ENCODE results near the gene EIF4H. TPM values are rescaled to one million over a fixed set of nuclear protein-coding genes. Genes with fewer than 3 reads are reported as not detected.

Gene EIF4H
- total and polyA plus RNA-seq, 2 of the 8 experiments (the other 6 are each of a cell fraction or from before 2014, with no cell fraction given), result 323 to 382 TPM

- no peak overlapping the region for H3K4me3 ChIP-seq (ENCODE audit: extremely low read depth in 1 of 4, insufficient read depth in 2 of 4, low read depth in 3 of 4, low read length in 4 of 4)
Measured at GRCh38 chr7:74143383-74143782, 30.8 kb upstream of the EIF4H start.

More at GRCh38 chr7:74143383-74143782, 30.8 kb upstream of the EIF4H start:
- no peaks in the 10 kb centered on the region for H3K9me3 ChIP-seq (ENCODE audit: insufficient read depth in 2 of 2, low read depth in 1 of 2, low read length in 1 of 2)
- no peak overlapping the region for H3K23ac ChIP-seq (ENCODE audit: insufficient read length)
- H4K20me1 ChIP-seq (replicated peaks in 1 of 2; ENCODE audit: control insufficient read depth in 1 of 2, insufficient read depth in 2 of 2, low read length in 2 of 2), result no peaks in the 10 kb centered on the region
- peaks cover 0 to 7% (median 6%) of the 10 kb centered on the region in 4 experiments; a peak in 6 of 7 replicates for H3K4me1 ChIP-seq (replicated peaks in 1 of 4; ENCODE audit: control insufficient read depth in 3 of 4, insufficient read depth in 4 of 4, low read length in 3 of 4)
- H2BK12ac ChIP-seq (ENCODE audit: low read depth, low read length), result no peak overlapping the region
- FAIRE-seq, result no peak
- no peak overlapping the region for H3K14ac ChIP-seq (ENCODE audit: insufficient read length)
- H2AFZ ChIP-seq (ENCODE audit: low read length), result no peak overlapping the region
- no peak overlapping the region for H3K18ac ChIP-seq (ENCODE audit: extremely low read depth, low read length)
- no peak overlapping the region for H2BK20ac ChIP-seq (ENCODE audit: low read length)
- no peak overlapping the region for H3K4me2 ChIP-seq (ENCODE audit: insufficient read depth in 1 of 2, low read depth in 2 of 2, low read length in 2 of 2)
- DNase-seq (ENCODE audit: low read depth in 1 of 2, low spot score in 2 of 2), result no peak
- ChIA-PET CTCF (ENCODE audit: partially characterized antibody) (interaction anchor here (0.6 to 2.3 kb wide), 4 partner anchors 12 to 76 kb away, joined by 3 to 5 read pairs (median 4); no protein-coding TSS in a partner anchor), POLR2A (ENCODE audit: partially characterized antibody) (interaction anchor here (1.2 to 2.7 kb wide), 2 partner anchors 31 to 60 kb away, joined by 4 to 12 read pairs; partner anchors contain the start of genes EIF4H and LIMK1)
- no peaks in the 10 kb centered on the region for H3K79me2 ChIP-seq (ENCODE audit: control insufficient read depth in 1 of 2, insufficient read depth in 2 of 2, low read length in 2 of 2)
- no peak overlapping the region for H2BK15ac ChIP-seq (ENCODE audit: low read length)
- H4K91ac ChIP-seq (replicated peaks; ENCODE audit: insufficient read length, low read length), result no peak overlapping the region
- no peaks in the 10 kb centered on the region for H3K79me1 ChIP-seq (ENCODE audit: low read depth, low read length)
- no peak overlapping the region for H3K4ac ChIP-seq (replicated peaks; ENCODE audit: insufficient read length, low read depth, low read length)
- H3K23me2 ChIP-seq (ENCODE audit: low read depth, low read length), result peaks cover 3% of the 10 kb centered on the region; the same call in 1 of the 2 replicates
- H2BK5ac ChIP-seq (ENCODE audit: low read depth, low read length), result no peak overlapping the region
- no peak overlapping the region for H2BK120ac ChIP-seq (replicated peaks; ENCODE audit: low read depth, low read length)
- TF ChIP-seq KDM5A (IDR thresholded peaks at IDR 0.05; ENCODE audit: low read length) (no peak), POLR2A (IDR thresholded peaks at IDR 0.05; ENCODE audit: control extremely low read depth in 1 of 2, low read depth in 2 of 2, low read length in 2 of 2) (no peak), BACH1 (IDR thresholded peaks at IDR 0.05; ENCODE audit: low read length) (no peak), MAFK (IDR thresholded peaks at IDR 0.05; ENCODE audit: low read depth, low read length) (no peak), KDM1A (IDR thresholded peaks at IDR 0.05; ENCODE audit: borderline replicate concordance, low read length) (no peak), TCF12 (IDR thresholded peaks at IDR 0.05; ENCODE audit: low read depth, low read length) (no peak)
- no peak overlapping the region for H4K8ac ChIP-seq (ENCODE audit: extremely low read depth, insufficient read depth, low read length)
- H2AK5ac ChIP-seq (ENCODE audit: low read depth, low read length), result no peak overlapping the region
- no peak overlapping the region for H3K27ac ChIP-seq (ENCODE audit: low read depth, low read length)
- H3K9ac ChIP-seq (replicated peaks in 1 of 4; ENCODE audit: extremely low read depth in 1 of 4, low read depth in 3 of 4, low read length in 3 of 4), result no peak overlapping the region
- no peaks in the 10 kb centered on the region for H3K36me3 ChIP-seq (ENCODE audit: control insufficient read depth in 2 of 4, insufficient read depth in 4 of 4, low read length in 3 of 4)
- no peak overlapping the region for H4K5ac ChIP-seq (ENCODE audit: insufficient read length, low read depth, low read length)
- no peak overlapping the region for H3K56ac ChIP-seq (replicated peaks; ENCODE audit: insufficient read length, low read depth, low read length)
- 95% methylated on average over 6 of the region's 6 CpGs; no CpG with 5 or more reads in 1 of the 2 experiments for WGBS, 2 experiments (ENCODE audit: extremely low coverage in 1 of 2, insufficient coverage in 1 of 2, insufficient read length in 1 of 2, insufficient replicate concordance in 2 of 2, low coverage in 1 of 2, low lambda C conversion rate in 2 of 2, missing lambda C conversion rate in 1 of 2)
- H3K27me3 ChIP-seq (replicated peaks in 1 of 4; ENCODE audit: control insufficient read depth in 3 of 4, extremely low read depth in 1 of 4, insufficient read depth in 3 of 4, low read length in 3 of 4), result no peaks in the 10 kb centered on the region

All from H1 (cell line).